CD14-positive monocyte (primary cell): ENCODE measurements around the gene ITGB3. TPM values are rescaled to one million over a fixed set of nuclear protein-coding genes. Genes with fewer than 3 reads are reported as not detected.
A peak's percentile ranks its signal among the peaks of the same experiment; 100 is the strongest.

Source experiments
- DNase-seq, 3 donors: peaks; one replicate each; pipeline ENCODE4 v3.0.0-alpha.2; 2011 to 2022
- H2AFZ ChIP-seq: 2 replicates; pipeline ENCODE4 v1.6.0; 2012; ENCODE audit warnings: mild to moderate bottlenecking, low read depth, low read length, inconsistent platforms; ENCODE audit not compliant: insufficient read depth, poor library complexity, severe bottlenecking
- H3K27ac ChIP-seq, 2 donors: 1 replicate in 1 of 2; 2 replicates in 1 of 2; pipeline ENCODE4 v1.5.1; 2012 to 2013; ENCODE audit warnings: low read length in 2 of 2, control low read depth in 1 of 2, inconsistent platforms in 1 of 2, low read depth in 1 of 2, mild to moderate bottlenecking in 1 of 2
- H3K27me3 ChIP-seq, 2 donors: one replicate each; pipeline versions ENCODE4 v1.6.0 to v1.6.1; 2011 to 2013; ENCODE audit warnings: low read length in 2 of 2; ENCODE audit not compliant: control insufficient read depth in 2 of 2, insufficient read depth in 2 of 2
- H3K36me3 ChIP-seq, 2 donors: replicated peaks in 1 of 2; 1 replicate in 1 of 2; 2 replicates in 1 of 2; pipeline versions ENCODE4 v1.5.1 to v1.6.1; 2012 to 2013; ENCODE audit warnings: low read length in 2 of 2, control low read depth in 1 of 2, inconsistent platforms in 1 of 2, mild to moderate bottlenecking in 1 of 2; ENCODE audit not compliant: insufficient read depth in 2 of 2, control insufficient read depth in 1 of 2
- H3K4me1 ChIP-seq, 2 donors: 1 replicate in 1 of 2; 2 replicates in 1 of 2; pipeline versions ENCODE4 v1.5.1 to v1.6.1; 2012 to 2013; ENCODE audit warnings: low read length in 2 of 2, control low read depth in 1 of 2, inconsistent platforms in 1 of 2, mild to moderate bottlenecking in 1 of 2, moderate library complexity in 1 of 2; ENCODE audit not compliant: insufficient read depth in 2 of 2, control insufficient read depth in 1 of 2
- H3K4me2 ChIP-seq: replicated peaks from 2 replicates; pipeline ENCODE3; 2012; ENCODE audit warnings: low read length, moderate library complexity, mild to moderate bottlenecking; ENCODE audit not compliant: poor library complexity, severe bottlenecking; ENCODE audit errors: extremely low read depth
- H3K4me3 ChIP-seq, 3 experiments: fragments of 200-600 bp in 1 of 3; sonication (generic) in 1 of 3; replicated peaks in 1 of 3; 1 replicate in 2 of 3; 2 replicates in 1 of 3; pipeline ENCODE4 v1.5.1; 2011 to 2013; ENCODE audit warnings: low read length in 3 of 3, mild to moderate bottlenecking in 3 of 3, control low read depth in 2 of 3, low read depth in 2 of 3, inconsistent platforms in 1 of 3, moderate library complexity in 1 of 3
- H3K79me2 ChIP-seq: 2 replicates; pipeline ENCODE4 v1.6.0; 2012; ENCODE audit warnings: mild to moderate bottlenecking, control low read depth, inconsistent platforms, low read length, moderate library complexity; ENCODE audit not compliant: insufficient read depth
- H3K9ac ChIP-seq: 2 replicates; pipeline ENCODE4 v1.6.0; 2017; ENCODE audit warnings: low read length, mild to moderate bottlenecking; ENCODE audit not compliant: insufficient read depth, poor library complexity, severe bottlenecking
- H3K9me3 ChIP-seq, 2 donors: replicated peaks in 1 of 2; 1 replicate in 1 of 2; 2 replicates in 1 of 2; pipeline versions ENCODE4 v1.5.1 to v1.6.1; 2012 to 2013; ENCODE audit warnings: low read length in 2 of 2, control low read depth in 1 of 2; ENCODE audit not compliant: control insufficient read depth in 1 of 2, insufficient read depth in 1 of 2
- H4K20me1 ChIP-seq: 2 replicates; pipeline ENCODE4 v1.6.0; 2012; ENCODE audit warnings: mild to moderate bottlenecking, low read length, control low read depth, moderate library complexity; ENCODE audit not compliant: insufficient read depth
- H3K27ac Mint-ChIP-seq, 7 donors: one replicate each; pipeline ENCODE4 v1.8.0; 2020; ENCODE audit warnings: mild to moderate bottlenecking in 7 of 7, mixed read lengths in 7 of 7, moderate library complexity in 6 of 7, inconsistent platforms in 2 of 7
- H3K27me3 Mint-ChIP-seq, 3 donors: one replicate each; pipeline ENCODE4 v1.8.0; 2021 to 2022; ENCODE audit warnings: low read depth in 3 of 3, mild to moderate bottlenecking in 3 of 3, mixed read lengths in 3 of 3, moderate library complexity in 3 of 3, inconsistent platforms in 1 of 3
- H3K36me3 Mint-ChIP-seq, 2 donors: one replicate each; pipeline ENCODE4 v1.8.0; 2020; ENCODE audit warnings: mixed read lengths in 2 of 2, inconsistent platforms in 1 of 2, mild to moderate bottlenecking in 1 of 2
- H3K4me1 Mint-ChIP-seq: one replicate; pipeline ENCODE4 v1.8.0; 2020; ENCODE audit warnings: mild to moderate bottlenecking, mixed read lengths
- H3K4me3 Mint-ChIP-seq, 2 donors: one replicate each; pipeline ENCODE4 v1.8.0; 2020; ENCODE audit warnings: mild to moderate bottlenecking in 2 of 2, mixed read lengths in 2 of 2, moderate library complexity in 1 of 2
- H3K9me3 Mint-ChIP-seq, 7 donors: one replicate each; pipeline ENCODE4 v1.8.0; 2020 to 2022; ENCODE audit warnings: mixed read lengths in 7 of 7, mild to moderate bottlenecking in 6 of 7, moderate library complexity in 6 of 7, inconsistent platforms in 2 of 7
- CTCF ChIP-seq: fragments of 200-600 bp; IDR thresholded peaks from one replicate; pipeline ENCODE4 v1.8.0; 2022; ENCODE audit warnings: antibody characterized with exemption, mild to moderate bottlenecking
- WGBS: methylation state at CpG from one replicate; pipeline ENCODE4 v1.1.5; 2013; ENCODE audit warnings: missing lambda C conversion rate; ENCODE audit not compliant: insufficient coverage; 5-methylcytosine and 5-hydroxymethylcytosine counted together
- intact Hi-C, 2 donors: fragments of 100-400 bp; cut with micrococcal nuclease; formaldehyde crosslinking; loops; one replicate each; pipeline versions ENCODE4 v1.15.0 to v1.15.1; 2023
- polyA plus RNA-seq, 3 donors: library from polyadenylated mRNA; depleted of rRNA in 1 of 3; unstranded in 2 of 3; stranded (reverse) in 1 of 3; fragments of 300-500 nt in 2 of 3; fragments of >200 nt in 1 of 3; fragmentation: Illumina TruSeq in 2 of 3; gene quantifications; 1 replicate in 2 of 3; 2 replicates in 1 of 3; pipeline ENCODE4 v1.2.3, GENCODE V29; 2012 to 2021

ITGB3 gene
- polyA plus RNA-seq, 3 donors, result 0.01 to 1.6 (median 1.3) TPM

GRCh38 chr17:47298712-47299111, 45.1 kb downstream of the ITGB3 start:
- Histone ChIP-seq H3K9me3 (no peaks in the 10 kb centered on the region), H3K4me2 (no peak overlapping the region), H3K27me3 (no peaks in the 10 kb centered on the region), H2AFZ (no peak overlapping the region), H3K36me3 (no peaks in the 10 kb centered on the region), H3K9ac (no peak overlapping the region), H3K4me3 (no peak overlapping the region), H3K27ac (no peak overlapping the region), H3K4me1 (no peaks in the 10 kb centered on the region), H4K20me1 (no peaks in the 10 kb centered on the region), H3K79me2 (no peaks in the 10 kb centered on the region)
- no peak for TF ChIP-seq CTCF
- Mint-ChIP-seq H3K27ac (no peak overlapping the region), H3K9me3 (peaks cover 3 to 13% (median 7%) of the 10 kb centered on the region in 7 donors), H3K27me3 (peaks cover 0 to 9% (median under 1%) of the 10 kb centered on the region in 3 donors), H3K36me3 (no peaks in the 10 kb centered on the region), H3K4me3 (no peak overlapping the region), H3K4me1 (peaks cover 2% of the 10 kb centered on the region)
- no peak for DNase-seq
- 98% methylated on average over 5 of the region's 6 CpGs for WGBS
- intact Hi-C loops, result loop anchor here (5.0 to 10.0 kb wide), 2 partner anchors 41 to 54 kb away; no protein-coding TSS in a partner anchor

GRCh38 chr17:47299239-47299910, 45.7 kb downstream of the ITGB3 start:
- Mint-ChIP-seq H3K36me3 (no peaks in the 10 kb centered on the region), H3K27me3 (peaks cover under 1 to 9% (median 2%) of the 10 kb centered on the region in 3 donors), H3K27ac (peak overlapping the region in 1 of 7 donors; percentile 37), H3K4me3 (no peak overlapping the region), H3K4me1 (no peaks in the 10 kb centered on the region), H3K9me3 (peaks cover 3 to 13% (median 7%) of the 10 kb centered on the region in 7 donors)
- no peak for DNase-seq
- Histone ChIP-seq H4K20me1 (no peaks in the 10 kb centered on the region), H3K4me3 (no peak overlapping the region), H3K36me3 (no peaks in the 10 kb centered on the region), H3K4me2 (no peak overlapping the region), H3K4me1 (no peaks in the 10 kb centered on the region), H3K9me3 (no peaks in the 10 kb centered on the region), H2AFZ (no peak overlapping the region), H3K27me3 (no peaks in the 10 kb centered on the region), H3K27ac (no peak overlapping the region), H3K9ac (no peak overlapping the region), H3K79me2 (no peaks in the 10 kb centered on the region)
- intact Hi-C loops, result loop anchor here (5.0 to 10.0 kb wide), 2 partner anchors 42 to 55 kb away; no protein-coding TSS in a partner anchor
- WGBS, result 98% methylated on average over 10 of the region's 13 CpGs
- TF ChIP-seq CTCF, result no peak
